K562 (cell line): ENCODE measurements around the gene SLX4IP. TPM values are rescaled to one million over a fixed set of nuclear protein-coding genes. Genes with fewer than 3 reads are reported as not detected.

Experiments used
- FOXJ2 ChIP-seq: fragments of 200-800 bp; sonication (Bioruptor generic); IDR thresholded peaks from 2 replicates; pipeline ENCODE4 v1.6.1; 2016; ENCODE audit warnings: missing genetic modification characterization, missing compliant biosample characterization
- HDAC2 ChIP-seq: fragments of 450-650 bp; IDR thresholded peaks from 2 replicates; pipeline ENCODE4 v1.6.1; 2016; ENCODE audit warnings: mild to moderate bottlenecking
- HDAC3 ChIP-seq: fragments of 450-650 bp; IDR thresholded peaks from 2 replicates; pipeline ENCODE4 v1.6.1; 2018; ENCODE audit warnings: borderline replicate concordance, mild to moderate bottlenecking, moderate library complexity; ENCODE audit not compliant: partially characterized antibody
- HNRNPUL1 ChIP-seq: fragments of 200-400 bp; formaldehyde crosslinking; IDR thresholded peaks from 2 replicates; pipeline ENCODE4 v1.6.1; 2017; ENCODE audit warnings: low read length
- POLR2H ChIP-seq: IDR thresholded peaks from 2 replicates; pipeline ENCODE4 v1.6.1; 2016; ENCODE audit warnings: missing genetic modification characterization, low read depth, mild to moderate bottlenecking, control low read depth, missing compliant biosample characterization, moderate library complexity
- RFX1 ChIP-seq: fragments of 450-650 bp; IDR thresholded peaks from 2 replicates; pipeline ENCODE4 v1.6.1; 2016; ENCODE audit warnings: mild to moderate bottlenecking, moderate library complexity
- RREB1 ChIP-seq: fragments of 250-450 bp; sonication (Bioruptor Pico); IDR thresholded peaks from 2 replicates; pipeline ENCODE4 v1.4.0; 2020
- SRSF9 ChIP-seq: fragments of 200-400 bp; formaldehyde crosslinking; IDR thresholded peaks from 2 replicates; pipeline ENCODE4 v1.6.1; 2017; ENCODE audit warnings: low read depth, low read length, borderline replicate concordance
- polyA plus RNA-seq, 8 experiments: library from polyadenylated mRNA; depleted of rRNA in 4 of 8; stranded (reverse) in 5 of 8; unstranded in 3 of 8; fragments of >200 nt; fragmentation: Nextera tagmentation in 2 of 8; fragmentation: Illumina TruSeq in 1 of 8; extraction: Ambion mirVana in 2 of 8; extraction: Trizol in 1 of 8; gene quantifications; 2 replicates each; pipeline versions ENCODE4 v1.2.1 to v1.2.3, GENCODE V29; 2011 to 2014; ENCODE audit warnings: inconsistent platforms in 1 of 8, missing spikeins in 1 of 8
- total RNA-seq, 7 experiments: library from RNA; depleted of rRNA in 6 of 7; stranded (reverse); fragments of >200 nt in 6 of 7; fragmentation: Illumina TruSeq in 2 of 7; extraction: Trizol in 2 of 7; gene quantifications; 2 replicates each; pipeline versions ENCODE4 v1.2.1 to v1.2.3, GENCODE V29; 2011 to 2021; ENCODE audit warnings: low replicate concordance in 1 of 7

Gene SLX4IP
- total and polyA plus RNA-seq, 9 of the 15 experiments (the other 6 are each of a cell fraction or from before 2014, with no cell fraction given) = 1.5 to 5.9 (median 3.5) TPM

DNA sequence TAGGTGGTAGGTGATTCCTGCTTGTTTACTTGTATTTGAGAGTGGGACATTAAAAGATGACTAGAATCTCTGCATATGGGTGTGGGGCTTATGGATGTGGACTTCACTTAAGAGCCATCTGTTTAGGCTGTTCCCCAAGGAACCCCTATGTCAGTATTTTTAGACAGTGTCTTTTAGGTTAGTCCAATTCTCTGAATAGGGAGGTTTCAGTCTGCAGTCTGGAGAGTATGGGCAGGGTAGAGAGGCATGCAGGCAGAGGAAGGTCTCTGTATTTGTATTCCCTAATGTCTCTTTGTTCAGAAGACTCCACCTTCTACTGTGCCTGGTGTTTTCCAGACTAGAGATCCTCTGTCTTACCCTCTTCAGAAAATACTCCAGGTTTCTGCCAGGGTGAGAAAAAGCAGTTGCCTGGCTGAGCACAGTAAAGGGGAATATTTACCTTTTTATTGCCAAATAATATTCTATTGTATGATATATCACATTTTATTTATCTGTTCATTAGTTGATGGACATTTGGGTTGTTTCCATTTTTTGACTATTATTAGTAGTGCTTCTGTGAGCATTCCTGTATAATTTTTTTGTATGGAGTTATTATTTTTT lies 19.1 kb downstream of the SLX4IP start (continued):
- TF ChIP-seq RREB1 (CRISPR knock-in tag) = no peak
- TF ChIP-seq HNRNPUL1 = no peak
- TF ChIP-seq HDAC3 = no peak
- no peak for TF ChIP-seq RFX1
- TF ChIP-seq POLR2H (tag) = no peak
- no peak for TF ChIP-seq FOXJ2 (tag)
- no peak for TF ChIP-seq SRSF9
- no peak for TF ChIP-seq HDAC2
